Fibroblast of pulmonary artery (primary cell): ENCODE measurements around the gene CHMP2A.
A peak's percentile ranks its signal among the peaks of the same experiment; 100 is the strongest.

ENCODE experiments used
- DNase-seq: peaks from one replicate; pipeline ENCODE4 v3.0.0-alpha.2; 2010; ENCODE audit warnings: low read depth
- H3K4me3 ChIP-seq: replicated peaks from 2 replicates; pipeline ENCODE4 v1.5.1; 2011; ENCODE audit warnings: low read depth, mild to moderate bottlenecking, control low read depth, low read length, moderate library complexity
- TF ChIP-seq, protein P1 (sequence below): IDR thresholded peaks from 2 replicates; pipeline ENCODE4 v1.5.1; 2011; ENCODE audit warnings: mild to moderate bottlenecking, control low read depth, low read length, inconsistent platforms; ENCODE audit errors: missing control alignments

Gene CHMP2A

DNA sequence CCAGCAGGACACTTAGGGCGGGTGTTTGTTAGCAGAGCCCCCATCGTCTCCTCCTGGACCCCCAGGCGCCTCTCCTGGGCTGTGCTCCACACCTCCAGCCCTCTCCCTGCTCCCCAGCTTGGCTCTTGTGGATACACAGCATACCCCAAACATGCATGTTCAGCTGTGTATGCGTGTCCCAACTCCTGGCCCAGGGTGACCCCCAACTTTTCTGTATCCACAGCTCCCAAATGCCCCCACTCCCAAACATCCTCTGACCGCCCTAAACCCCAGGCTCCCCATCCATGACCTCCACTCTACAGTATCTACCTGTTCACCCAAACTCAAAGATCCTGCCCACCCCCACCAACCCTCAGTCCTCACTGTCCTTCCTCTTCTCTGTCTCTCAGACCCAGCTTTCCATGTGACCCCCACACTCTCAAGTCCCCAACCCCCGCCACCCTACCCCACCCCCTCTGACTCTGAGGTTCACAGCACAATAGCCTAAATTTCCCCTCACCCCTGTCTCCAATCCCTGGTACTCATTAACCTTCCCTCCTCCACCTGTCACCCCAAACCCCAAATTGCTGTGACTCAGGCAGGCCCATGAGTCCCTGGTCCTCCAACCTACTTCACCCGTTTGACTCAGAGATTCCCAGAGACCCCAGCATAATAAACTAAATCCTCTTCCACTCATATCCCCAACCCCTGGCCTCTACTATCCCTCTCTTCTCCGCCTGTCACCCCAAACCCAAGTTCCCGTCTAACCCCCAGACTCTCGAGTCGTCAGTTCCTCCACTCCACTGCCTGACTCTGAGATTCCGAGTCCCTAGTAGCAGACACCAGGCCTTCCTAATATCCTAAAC, 2.5 kb upstream of the CHMP2A start:
- no peak for DNase-seq
- H3K4me3 ChIP-seq, result peak overlapping the region; percentile 99
- TF ChIP-seq, protein P1, sequence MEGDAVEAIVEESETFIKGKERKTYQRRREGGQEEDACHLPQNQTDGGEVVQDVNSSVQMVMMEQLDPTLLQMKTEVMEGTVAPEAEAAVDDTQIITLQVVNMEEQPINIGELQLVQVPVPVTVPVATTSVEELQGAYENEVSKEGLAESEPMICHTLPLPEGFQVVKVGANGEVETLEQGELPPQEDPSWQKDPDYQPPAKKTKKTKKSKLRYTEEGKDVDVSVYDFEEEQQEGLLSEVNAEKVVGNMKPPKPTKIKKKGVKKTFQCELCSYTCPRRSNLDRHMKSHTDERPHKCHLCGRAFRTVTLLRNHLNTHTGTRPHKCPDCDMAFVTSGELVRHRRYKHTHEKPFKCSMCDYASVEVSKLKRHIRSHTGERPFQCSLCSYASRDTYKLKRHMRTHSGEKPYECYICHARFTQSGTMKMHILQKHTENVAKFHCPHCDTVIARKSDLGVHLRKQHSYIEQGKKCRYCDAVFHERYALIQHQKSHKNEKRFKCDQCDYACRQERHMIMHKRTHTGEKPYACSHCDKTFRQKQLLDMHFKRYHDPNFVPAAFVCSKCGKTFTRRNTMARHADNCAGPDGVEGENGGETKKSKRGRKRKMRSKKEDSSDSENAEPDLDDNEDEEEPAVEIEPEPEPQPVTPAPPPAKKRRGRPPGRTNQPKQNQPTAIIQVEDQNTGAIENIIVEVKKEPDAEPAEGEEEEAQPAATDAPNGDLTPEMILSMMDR, result no peak

DNA sequence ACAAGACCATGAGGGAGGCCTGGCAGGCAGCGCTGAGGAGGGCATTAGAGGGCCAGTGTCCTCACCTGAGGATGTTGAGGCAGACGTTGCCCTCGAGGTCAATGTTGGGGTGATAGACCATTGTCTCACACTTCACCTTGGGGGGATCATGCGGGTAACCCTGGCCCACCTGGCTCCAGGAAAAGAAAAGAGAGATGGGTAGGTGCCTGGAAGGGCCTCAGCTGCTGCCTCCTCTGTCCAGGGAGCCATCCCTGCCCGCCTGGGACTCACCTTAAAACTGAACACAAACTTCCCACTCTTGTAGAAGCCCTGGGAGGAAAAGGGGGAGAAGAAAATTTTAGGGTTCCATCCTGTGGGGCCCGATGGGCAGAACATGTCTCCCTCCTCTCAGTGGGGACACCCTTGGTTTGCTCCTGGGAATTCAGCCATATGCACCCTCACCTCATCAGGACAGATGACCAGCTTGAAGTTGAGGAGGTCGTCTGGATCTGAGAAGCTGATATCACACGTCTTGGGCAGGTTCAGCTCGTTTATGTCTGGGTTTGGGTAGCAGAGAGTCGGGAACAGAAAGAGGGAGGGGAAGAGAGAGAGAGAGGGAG, 1.8 kb upstream of the CHMP2A start:
- TF ChIP-seq, protein P1, result no peak
- peak overlapping the region; percentile 99 for H3K4me3 ChIP-seq
- no peak for DNase-seq

DNA sequence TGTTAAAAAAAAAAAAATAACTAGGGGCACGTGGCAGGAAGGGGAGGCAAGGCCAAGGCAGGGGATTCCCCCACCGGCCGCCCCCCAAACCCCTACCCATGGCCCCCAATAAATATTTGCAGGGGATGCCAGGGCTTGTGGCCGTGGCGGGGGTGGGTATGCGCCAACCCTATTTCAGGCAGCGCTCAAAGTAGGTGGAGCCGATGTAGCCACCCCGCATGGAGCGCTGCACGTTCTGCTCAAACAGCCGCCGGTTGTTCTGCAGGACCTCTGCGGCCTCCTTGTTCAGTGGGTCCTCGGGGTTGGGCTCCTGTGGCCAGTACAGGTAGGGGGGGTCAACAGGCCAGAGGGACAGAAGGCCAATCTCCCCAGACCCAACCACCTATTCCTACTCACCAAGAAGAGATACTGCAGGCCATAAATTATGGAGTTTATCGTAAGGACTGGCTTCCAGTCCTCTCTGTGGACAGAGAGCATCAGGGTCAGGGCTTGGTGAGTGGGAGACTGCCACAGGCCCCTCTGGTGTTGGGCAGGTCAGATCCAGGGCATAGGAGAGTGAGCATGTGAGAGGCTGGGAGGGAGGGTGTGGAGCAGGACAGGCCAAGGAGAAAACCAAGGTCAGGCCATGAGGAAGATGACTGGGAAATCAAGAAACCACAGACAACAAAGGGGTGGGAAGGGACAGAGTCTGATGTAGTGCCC, 1.2 kb upstream of the CHMP2A start:
- H3K4me3 ChIP-seq, result no peak overlapping the region
- TF ChIP-seq, protein P1, result no peak

DNA sequence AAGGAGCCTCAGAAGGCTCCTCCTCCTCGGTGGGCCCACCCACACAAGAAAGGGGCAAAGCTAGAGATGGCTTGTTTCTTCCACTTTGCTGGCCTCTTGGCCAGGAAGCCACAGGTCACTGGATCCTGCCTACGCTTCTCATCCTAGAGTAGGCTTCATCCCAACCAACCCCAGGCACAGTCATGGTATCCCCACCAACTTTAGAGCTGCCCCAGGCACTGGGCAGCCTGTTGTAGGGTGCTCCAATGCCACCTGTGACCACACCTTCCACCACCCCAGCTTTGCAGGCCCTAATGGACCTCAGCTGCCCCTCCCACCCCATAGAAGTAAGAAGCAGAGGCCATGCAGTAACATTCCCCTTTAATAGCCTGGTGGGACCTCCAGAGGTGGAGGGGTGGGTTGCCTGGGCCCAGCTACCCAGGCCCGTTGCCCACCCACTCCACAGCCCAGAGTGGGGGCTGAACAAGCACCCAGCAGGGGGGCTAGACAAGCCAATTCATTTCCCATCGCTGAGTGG, 522 bp upstream of the CHMP2A start:
- no peak for DNase-seq
- TF ChIP-seq, protein P1, result no peak
- peak overlapping the region; percentile 90 for H3K4me3 ChIP-seq

More for the DNA sequence above, 1.2 kb upstream of the CHMP2A start:
- no peak for DNase-seq

DNA sequence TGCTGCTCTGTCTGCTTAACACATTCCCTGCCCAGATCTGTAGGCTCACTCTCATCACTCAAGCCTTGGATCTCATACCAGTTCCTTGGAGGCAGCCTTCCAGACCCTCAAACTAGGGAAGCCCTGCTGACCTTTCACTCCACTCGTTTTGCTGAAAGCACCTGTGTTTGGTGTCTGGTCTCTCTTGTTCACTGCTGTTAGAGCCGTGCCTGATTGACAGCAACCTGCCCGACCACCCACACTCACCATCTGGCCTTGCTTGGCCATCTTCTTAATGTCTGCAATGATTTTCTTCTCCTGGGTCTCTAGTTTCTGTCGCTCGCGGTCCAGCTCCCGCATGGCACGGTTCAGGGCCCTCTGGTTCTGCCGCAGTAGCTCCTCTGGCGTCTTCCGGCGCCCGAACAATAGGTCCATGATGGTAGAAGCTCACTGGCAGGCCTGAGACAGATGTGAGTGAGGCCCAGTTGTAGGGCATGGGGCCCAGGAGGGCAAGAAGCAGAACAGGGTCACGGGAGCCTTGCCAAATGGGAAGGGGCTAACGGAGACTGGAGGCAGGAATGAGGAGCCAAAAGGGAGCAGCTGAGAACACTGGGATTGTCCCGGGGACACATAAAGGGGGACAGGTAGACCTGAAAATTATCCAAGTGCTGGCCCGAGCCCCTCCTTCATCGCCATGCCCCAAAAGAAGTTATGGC, 959 bp downstream of the CHMP2A start:
- no peak for DNase-seq
- peak overlapping the region; percentile 90 for H3K4me3 ChIP-seq
- TF ChIP-seq, protein P1, result no peak

DNA sequence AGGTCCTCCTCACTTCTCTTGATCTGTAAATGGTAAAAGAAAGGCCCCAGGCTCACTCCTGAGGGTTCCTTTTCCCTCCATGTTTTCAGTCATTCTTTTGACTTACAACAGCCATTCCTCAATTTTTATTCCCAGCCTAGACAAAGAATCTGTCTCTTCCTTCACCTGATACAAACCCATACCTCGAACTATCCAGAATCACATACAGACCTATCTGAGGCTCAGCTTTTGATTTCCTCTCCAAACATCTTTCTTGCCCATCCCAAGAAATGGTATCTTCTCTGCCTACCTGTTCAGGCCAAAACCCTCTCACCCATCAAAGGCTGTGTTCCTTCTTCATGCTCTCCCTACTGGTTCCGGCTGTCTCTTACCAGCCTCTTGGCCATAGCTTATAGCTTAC, 2.2 kb downstream of the CHMP2A start:
- DNase-seq, result no peak
- TF ChIP-seq, protein P1, result no peak
- no peak overlapping the region for H3K4me3 ChIP-seq
